ENCODE results near the gene XAF1.
"Not testable (repeated sequence)": the region's sequence is repeated elsewhere in the genome, so short reads cannot be mapped to it uniquely, and the experiment has no call there.

The XAF1 gene

GRCh38 chr17:6755731-6756184 is at the start of gene XAF1:
TSS of gene XAF1 (plus strand) at chr17:6756046. CDS start at chr17:6756079, 33 bp downstream.
- no peak for FAIRE-seq

GRCh38 chr17:6706499-6706898 is 49.3 kb upstream of the XAF1 start:
- FAIRE-seq: no peak

GRCh38 chr17:6706996-6707395 is 48.9 kb upstream of the XAF1 start:
- no peak for FAIRE-seq

GRCh38 chr17:6708357-6708961 is 47.4 kb upstream of the XAF1 start:
- FAIRE-seq: no peak

GRCh38 chr17:6710317-6710716 is 45.5 kb upstream of the XAF1 start:
- FAIRE-seq: no peak

GRCh38 chr17:6711081-6711674 is 44.7 kb upstream of the XAF1 start:
- FAIRE-seq: no peak

- FAIRE-seq: no peak
These were observed 44.2 kb upstream of the XAF1 start for GRCh38 chr17:6711681-6712057.

GRCh38 chr17:6712058-6712853 is 43.6 kb upstream of the XAF1 start:
- no peak for FAIRE-seq

- FAIRE-seq: no peak
These were observed 43.1 kb upstream of the XAF1 start for GRCh38 chr17:6712854-6713129.

GRCh38 chr17:6713130-6713917 is 42.5 kb upstream of the XAF1 start, which contains the start of gene SLC13A5:
TSS of gene SLC13A5 (minus strand) at chr17:6713369. CDS start at chr17:6713333, 36 bp downstream.
- FAIRE-seq: no peak

GRCh38 chr17:6713918-6714271 is 42.0 kb upstream of the XAF1 start:
- no peak for FAIRE-seq

GRCh38 chr17:6714315-6714874 is 41.5 kb upstream of the XAF1 start:
- FAIRE-seq: no peak

GRCh38 chr17:6716736-6717135 is 39.1 kb upstream of the XAF1 start:
- FAIRE-seq: no peak

GRCh38 chr17:6721744-6722143 is 34.1 kb upstream of the XAF1 start:
- FAIRE-seq: no peak

GRCh38 chr17:6724009-6724408 is 31.8 kb upstream of the XAF1 start:
- no peak for FAIRE-seq

- no peak for FAIRE-seq
These were observed 26.3 kb upstream of the XAF1 start for GRCh38 chr17:6729531-6729930.

- FAIRE-seq: not testable (repeated sequence)
These were observed 9.2 kb upstream of the XAF1 start for GRCh38 chr17:6746665-6747064.

- FAIRE-seq: no peak
These were observed 7.2 kb upstream of the XAF1 start for GRCh38 chr17:6748617-6749016.

GRCh38 chr17:6749519-6749918 is 6.3 kb upstream of the XAF1 start:
- no peak for FAIRE-seq

GRCh38 chr17:6752068-6752909 is 3.6 kb upstream of the XAF1 start:
- FAIRE-seq: no peak

GRCh38 chr17:6753006-6753445 is 2.8 kb upstream of the XAF1 start:
- FAIRE-seq: no peak

- no peak for FAIRE-seq
These were observed 2.3 kb upstream of the XAF1 start for GRCh38 chr17:6753546-6753945.

All from G401.6 (cell line).